ENCODE results near the gene RBMS3.

- no peak for TF ChIP-seq TCF7L2 (IDR thresholded peaks at IDR 0.05; ENCODE audit: borderline replicate concordance, extremely low read depth, insufficient read depth, insufficient read length)
- no peak for TF ChIP-seq ZFX (IDR thresholded peaks at IDR 0.05)
- no peak for TF ChIP-seq CTCF (IDR thresholded peaks at IDR 0.05 in 2 of 3, conservative IDR thresholded peaks at IDR 0.05 in 1 of 3; ENCODE audit: borderline replicate concordance in 1 of 3, insufficient read depth in 1 of 3, low read depth in 2 of 3, low read length in 2 of 3)
- TF ChIP-seq RAD21 (IDR thresholded peaks at IDR 0.05; ENCODE audit: low read depth), result no peak
- TF ChIP-seq ZBTB33 (IDR thresholded peaks at IDR 0.05; ENCODE audit: extremely low read depth, insufficient replicate concordance, low read length), result no peak
- no peak for TF ChIP-seq REST (IDR thresholded peaks at IDR 0.05; ENCODE audit: low read depth)
- TF ChIP-seq EZH2 (IDR thresholded peaks at IDR 0.05), result no peak
- no peak for TF ChIP-seq POLR2AphosphoS5 (IDR thresholded peaks at IDR 0.05; ENCODE audit: low read depth, low read length)
- TF ChIP-seq SP1 (IDR thresholded peaks at IDR 0.05; ENCODE audit: low read depth), result no peak
- no peak for TF ChIP-seq ATF3 (IDR thresholded peaks at IDR 0.05)
- TF ChIP-seq ZNF274 (IDR thresholded peaks at IDR 0.05; ENCODE audit: low read depth, low read length), result no peak
These were observed 273.7 kb downstream of the RBMS3 start for GRCh38 chr3:29554566-29554965.

Data from HCT116 (cell line).